Measurements from ENCODE around the gene EDARADD.

The EDARADD gene

GRCh38 chr1:236471653-236472052 is 77.6 kb downstream of the EDARADD start:
- ChIA-PET CTCF (interaction anchor here (1.4 to 1.6 kb wide), 2 partner anchors 17 to 24 kb away, joined by 3 to 5 read pairs; no protein-coding TSS in a partner anchor), POLR2A (no interaction called here)
- DNase-seq (ENCODE audit: extremely low spot score), result no peak
- no peak for TF ChIP-seq CTCF (IDR thresholded peaks at IDR 0.05; ENCODE audit: control extremely low read depth, extremely low read depth, low read depth, missing control alignments)

- TF ChIP-seq CTCF (IDR thresholded peaks at IDR 0.05; ENCODE audit: control extremely low read depth, extremely low read depth, low read depth, missing control alignments), result no peak
- no peak for DNase-seq (ENCODE audit: extremely low spot score)
- POLR2A ChIA-PET, result no interaction called here
- CTCF ChIA-PET, result interaction anchor here (1.0 to 2.1 kb wide), 7 partner anchors 16 to 369 kb away, joined by 3 to 10 read pairs (median 5); no protein-coding TSS in a partner anchor
Observed at GRCh38 chr1:236472850-236473788, 79.0 kb downstream of the EDARADD start.

GRCh38 chr1:236476019-236476418 is 81.9 kb downstream of the EDARADD start:
- POLR2A ChIA-PET, result no interaction called here
- TF ChIP-seq CTCF (IDR thresholded peaks at IDR 0.05; ENCODE audit: control extremely low read depth, extremely low read depth, low read depth, missing control alignments), result no peak
- CTCF ChIA-PET, result interaction anchor here (1.6 kb wide), 1 partner anchor 911 kb away, joined by 3 read pairs; no protein-coding TSS in a partner anchor
- DNase-seq (ENCODE audit: extremely low spot score), result no peak

DNA sequence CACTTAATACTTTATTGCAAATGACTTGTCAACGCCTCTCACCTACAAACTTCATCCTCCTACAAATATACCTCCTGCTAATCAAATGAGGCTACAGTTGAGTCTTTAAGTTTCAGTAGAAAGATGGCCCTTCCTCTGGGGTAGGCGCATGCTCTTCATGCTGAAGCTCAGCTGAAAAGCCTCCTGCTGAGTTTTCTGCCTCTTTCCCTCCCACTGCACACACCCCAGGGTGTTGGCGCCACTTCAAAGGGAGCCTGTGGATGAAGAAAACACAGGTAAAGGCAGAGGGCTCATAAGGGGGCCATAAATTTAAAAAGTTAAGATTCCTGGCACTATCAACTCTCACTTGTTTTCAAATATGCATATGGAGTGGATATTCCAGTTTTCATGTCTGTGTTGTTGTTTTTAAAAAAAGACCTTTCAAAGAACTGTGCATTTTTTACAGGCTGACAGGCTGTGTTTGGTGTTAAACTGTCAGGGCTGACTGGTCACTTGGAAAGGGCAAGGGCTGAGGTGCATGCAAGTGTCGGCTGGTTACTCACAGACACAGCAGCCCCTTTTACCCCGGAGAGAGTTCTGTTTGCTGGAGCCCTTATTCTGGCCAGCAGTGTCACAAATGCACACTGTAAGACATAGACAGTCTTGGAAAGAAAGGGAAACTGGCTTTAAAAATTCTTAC is 86.8 kb downstream of the EDARADD start:
- DNase-seq (ENCODE audit: extremely low spot score), result no peak
- no peak for TF ChIP-seq CTCF (IDR thresholded peaks at IDR 0.05; ENCODE audit: control extremely low read depth, extremely low read depth, low read depth, missing control alignments)
- ChIA-PET CTCF (no interaction called here), POLR2A (no interaction called here)

DNA sequence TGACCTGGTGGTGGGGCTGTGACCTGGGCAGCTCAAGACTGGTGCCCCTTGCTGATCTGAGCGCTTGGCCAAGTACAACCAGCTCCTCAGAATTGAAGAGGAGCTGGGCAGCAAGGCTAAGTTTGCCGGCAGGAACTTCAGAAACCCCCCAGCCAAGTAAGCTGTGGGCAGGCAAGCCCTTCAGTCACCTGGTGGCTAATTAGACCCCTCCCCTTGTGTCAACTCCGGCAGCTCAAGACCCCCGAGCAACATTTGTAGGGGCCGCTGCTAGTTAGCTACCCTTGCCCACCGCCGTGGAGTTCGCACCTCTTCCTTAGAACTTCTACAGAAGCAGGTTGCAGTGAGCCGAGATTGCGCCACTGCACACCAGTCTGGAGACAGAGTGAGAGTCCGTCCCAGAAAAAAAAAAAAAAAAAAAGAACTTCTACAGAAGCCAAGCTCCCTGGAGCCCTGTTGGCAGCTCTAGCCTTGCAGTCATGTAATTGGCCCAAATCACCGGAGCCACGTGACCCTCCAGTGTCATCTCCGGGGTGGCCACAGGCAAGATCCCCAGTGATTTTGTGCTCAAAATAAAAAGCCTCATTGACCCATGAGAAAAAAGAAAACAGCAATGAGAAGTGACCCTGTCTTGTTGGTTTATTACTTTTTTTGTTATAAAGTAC is 90.4 kb downstream of the EDARADD start:
- TF ChIP-seq CTCF (IDR thresholded peaks at IDR 0.05; ENCODE audit: control extremely low read depth, extremely low read depth, low read depth, missing control alignments), result no peak
- DNase-seq (ENCODE audit: extremely low spot score), result no peak
- CTCF ChIA-PET, result interaction anchor here (0.9 to 1.3 kb wide), 2 partner anchors 9 to 375 kb away, joined by 3 to 5 read pairs; no protein-coding TSS in a partner anchor
- POLR2A ChIA-PET, result no interaction called here
